SK-N-SH (cell line): ENCODE data around the gene TRIP4. TPM values are rescaled to one million over a fixed set of nuclear protein-coding genes. Genes with fewer than 3 reads are reported as not detected.

Experiments
- CTCF ChIA-PET: fragments of 300-600, 350-600 bp; formaldehyde crosslinking; extraction: SDS; loops from one replicate; lab custom pipeline; 2021; lab: Yijun Ruan, JAX
- POLR2A ChIA-PET: fragments of 350-600 bp; sonication (Branson Sonifier 250); formaldehyde crosslinking; extraction: SDS; loops from one replicate; lab custom pipeline; 2020; ENCODE audit warnings: antibody characterized with exemption, inconsistent platforms; lab: Yijun Ruan, JAX
- DNase-seq: peaks from one replicate; pipeline ENCODE4 v3.0.0; 2012
- H2AFZ ChIP-seq: fragments of 200-600 bp; sonication (generic); 2 replicates; pipeline ENCODE4 v1.8.1; 2016; ENCODE audit warnings: antibody characterized with exemption, mild to moderate bottlenecking, low read depth
- H3F3A ChIP-seq: fragments of 200-600 bp; sonication (generic); replicated peaks from 2 replicates; pipeline ENCODE3; 2016; ENCODE audit warnings: antibody characterized with exemption, mild to moderate bottlenecking; ENCODE audit not compliant: insufficient read depth
- H3K27ac ChIP-seq, 2 experiments: fragments of 200-500 bp in 1 of 2; fragments of 200-600 bp in 1 of 2; sonication (Bioruptor generic) in 1 of 2; sonication (generic), shearing (Covaris generic) in 1 of 2; 2 replicates each; pipeline versions ENCODE4 v1.5.1 to v1.6.1; 2014 to 2016; ENCODE audit warnings: low read depth in 2 of 2, inconsistent platforms in 1 of 2, low read length in 1 of 2, mild to moderate bottlenecking in 1 of 2, mixed read lengths in 1 of 2
- H3K27me3 ChIP-seq: fragments of 200-600 bp; sonication (generic), shearing (Covaris generic); 2 replicates; pipeline ENCODE4 v1.6.1; 2016; ENCODE audit warnings: mixed run types; ENCODE audit not compliant: insufficient read depth
- H3K36me3 ChIP-seq, 2 experiments: fragments of 200-500 bp in 1 of 2; fragments of 200-600 bp in 1 of 2; sonication (Bioruptor generic) in 1 of 2; sonication (generic) in 1 of 2; replicated peaks in 1 of 2; 2 replicates each; pipeline versions ENCODE3 to v1.5.1; 2014 to 2016; ENCODE audit warnings: low read length in 1 of 2, mild to moderate bottlenecking in 1 of 2; ENCODE audit not compliant: insufficient read depth in 2 of 2, control insufficient read depth in 1 of 2
- H3K4me1 ChIP-seq, 2 experiments: fragments of 200-500 bp in 1 of 2; fragments of 200-600 bp in 1 of 2; sonication (Bioruptor generic) in 1 of 2; sonication (generic), shearing (Covaris generic) in 1 of 2; 2 replicates each; pipeline versions ENCODE4 v1.5.1 to v1.6.1; 2014 to 2016; ENCODE audit warnings: low read depth in 1 of 2, low read length in 1 of 2, mixed run types in 1 of 2; ENCODE audit not compliant: insufficient read depth in 2 of 2, control insufficient read depth in 1 of 2
- H3K4me2 ChIP-seq: fragments of 200-600 bp; sonication (generic), shearing (Covaris generic); 2 replicates; pipeline ENCODE4 v1.6.1; 2017; ENCODE audit warnings: mixed run types
- H3K4me3 ChIP-seq, 2 experiments: fragments of 200-500 bp in 1 of 2; fragments of 200-600 bp in 1 of 2; sonication (Bioruptor generic) in 1 of 2; sonication (generic), shearing (Covaris generic) in 1 of 2; 2 replicates each; pipeline versions ENCODE4 v1.5.1 to v1.8.1; 2014 to 2016; ENCODE audit warnings: low read depth in 2 of 2, inconsistent platforms in 1 of 2, low read length in 1 of 2, mild to moderate bottlenecking in 1 of 2, mixed read lengths in 1 of 2, moderate library complexity in 1 of 2
- H3K79me2 ChIP-seq: fragments of 200-600 bp; sonication (generic); 2 replicates; pipeline ENCODE4 v1.8.1; 2017; ENCODE audit warnings: mild to moderate bottlenecking; ENCODE audit not compliant: insufficient read depth
- H3K9ac ChIP-seq: fragments of 200-600 bp; sonication (generic); 2 replicates; pipeline ENCODE4 v1.6.1; 2017; ENCODE audit warnings: mixed run types
- H3K9me2 ChIP-seq: fragments of 200-600 bp; sonication (generic); 2 replicates; pipeline ENCODE4 v1.6.1; 2017; ENCODE audit warnings: mixed run types
- H3K9me3 ChIP-seq: fragments of 200-600 bp; sonication (generic); 2 replicates; pipeline ENCODE4 v1.6.1; 2017; ENCODE audit warnings: mixed run types, mild to moderate bottlenecking, moderate library complexity
- H4K20me1 ChIP-seq: fragments of 200-600 bp; sonication (generic); 2 replicates; pipeline ENCODE4 v1.6.1; 2017; ENCODE audit warnings: mild to moderate bottlenecking, mixed run types; ENCODE audit not compliant: insufficient read depth
- CHD2 ChIP-seq: fragments of 150-350 bp; IDR thresholded peaks from 2 replicates; pipeline ENCODE4 v1.6.1; 2018; ENCODE audit warnings: low read length; ENCODE audit not compliant: partially characterized antibody
- ELF1 ChIP-seq: IDR thresholded peaks from 2 replicates; pipeline ENCODE4 v1.4.0; 2012
- FOSL2 ChIP-seq: IDR thresholded peaks from 2 replicates; pipeline ENCODE4 v1.4.0; 2012; ENCODE audit warnings: low read depth, mild to moderate bottlenecking, moderate library complexity, borderline replicate concordance
- FOXJ3 ChIP-seq: sonication (generic); formaldehyde crosslinking; IDR thresholded peaks from 2 replicates; pipeline ENCODE4 v1.5.1; 2020; ENCODE audit warnings: mild to moderate bottlenecking, missing genetic modification reagents
- FOXM1 ChIP-seq: IDR thresholded peaks from 2 replicates; pipeline ENCODE4 v1.4.0; 2012; ENCODE audit warnings: low read depth, mild to moderate bottlenecking
- GABPA ChIP-seq: IDR thresholded peaks from 2 replicates; pipeline ENCODE4 v1.4.0; 2012; ENCODE audit warnings: low read depth, mild to moderate bottlenecking
- GATA2 ChIP-seq: sonication (generic); formaldehyde crosslinking; IDR thresholded peaks from 2 replicates; pipeline ENCODE4 v1.5.0; 2020; ENCODE audit warnings: mild to moderate bottlenecking, missing genetic modification reagents
- IRF3 ChIP-seq: fragments of 150-350 bp; IDR thresholded peaks from 2 replicates; pipeline ENCODE4 v1.6.1; 2016; ENCODE audit warnings: mild to moderate bottlenecking, low read depth, low read length
- JUND ChIP-seq: IDR thresholded peaks from 2 replicates; pipeline ENCODE4 v1.4.0; 2012
- MAX ChIP-seq: IDR thresholded peaks from 2 replicates; pipeline ENCODE4 v1.4.0; 2012; ENCODE audit warnings: low read depth
- MXI1 ChIP-seq: IDR thresholded peaks from 2 replicates; pipeline ENCODE4 v1.6.1; 2012; ENCODE audit warnings: mild to moderate bottlenecking, low read depth, low read length, improper control_type of control experiment
- NFIC ChIP-seq: IDR thresholded peaks from 2 replicates; pipeline ENCODE4 v1.4.0; 2012; ENCODE audit warnings: borderline replicate concordance
- NRF1 ChIP-seq: IDR thresholded peaks from 2 replicates; pipeline ENCODE4 v1.6.1; 2012; ENCODE audit warnings: low read depth, mild to moderate bottlenecking, low read length
- RAD21 ChIP-seq: IDR thresholded peaks from 2 replicates; pipeline ENCODE4 v1.6.1; 2012; ENCODE audit warnings: mild to moderate bottlenecking, low read length
- RCOR1 ChIP-seq: fragments of 150-350 bp; IDR thresholded peaks from 2 replicates; pipeline ENCODE4 v1.6.1; 2017; ENCODE audit warnings: antibody characterized with exemption, low read length
- REST ChIP-seq: IDR thresholded peaks from 2 replicates; pipeline ENCODE4 v1.6.1; 2012; ENCODE audit warnings: mild to moderate bottlenecking, low read depth, low read length, moderate library complexity
- RFX5 ChIP-seq: IDR thresholded peaks from 2 replicates; pipeline ENCODE4 v1.6.1; 2012; ENCODE audit warnings: mild to moderate bottlenecking, improper control_type of control experiment, low read length
- RXRA ChIP-seq: IDR thresholded peaks from 2 replicates; pipeline ENCODE4 v1.4.0; 2012; ENCODE audit warnings: low read depth, mild to moderate bottlenecking, borderline replicate concordance
- SIN3A ChIP-seq: IDR thresholded peaks from 2 replicates; pipeline ENCODE4 v1.6.1; 2012; ENCODE audit warnings: low read depth, mild to moderate bottlenecking, low read length, moderate library complexity, borderline replicate concordance
- TAF1 ChIP-seq: IDR thresholded peaks from 2 replicates; pipeline ENCODE4 v1.6.1; 2012; ENCODE audit warnings: low read depth, mild to moderate bottlenecking, low read length, moderate library complexity, borderline replicate concordance
- TCF12 ChIP-seq: IDR thresholded peaks from 2 replicates; pipeline ENCODE4 v1.4.0; 2012
- USF1 ChIP-seq: IDR thresholded peaks from 2 replicates; pipeline ENCODE4 v1.4.0; 2012; ENCODE audit warnings: low read depth, borderline replicate concordance
- YY1 ChIP-seq: IDR thresholded peaks from 2 replicates; pipeline ENCODE4 v1.4.0; 2012; ENCODE audit warnings: low read depth, mild to moderate bottlenecking
- WGBS: methylation state at CpG from one replicate; pipeline ENCODE4 v1.1.6; 2017; ENCODE audit warnings: low lambda C conversion rate; 5-methylcytosine and 5-hydroxymethylcytosine counted together
- polyA plus RNA-seq, 3 experiments: library from polyadenylated mRNA; depleted of rRNA; stranded (reverse); fragments of >200 nt; gene quantifications; 2 replicates each; pipeline ENCODE4 v1.2.3, GENCODE V29; 2012

TRIP4 gene
- polyA plus RNA-seq, 1 of the 3 experiments (the other 2 are of a cell fraction) = 14.5 TPM

- 43% methylated on average over 2 of the region's 2 CpGs for WGBS
- H3K9me2 ChIP-seq = no peaks in the 10 kb centered on the region
- H3K79me2 ChIP-seq = peaks cover 95% of the 10 kb centered on the region
- peaks cover 0 to 32% of the 10 kb centered on the region in 2 experiments; a peak in 3 of 4 replicates for H3K4me1 ChIP-seq
- H3K4me2 ChIP-seq = peak overlapping the region; percentile 64; the same call in 1 of the 2 replicates
- H3K4me3 ChIP-seq = 0 out of 4 replicates have a peak overlapping the region, but pooled peaks of 1 of the 2 experiments have one; percentile 10
- CTCF ChIA-PET = no interaction called here
- peaks cover 47% of the 10 kb centered on the region for H3F3A ChIP-seq
- POLR2A ChIA-PET = no interaction called here
- peaks cover 4 to 44% of the 10 kb centered on the region in 2 experiments for H3K36me3 ChIP-seq
- peak overlapping the region; percentile 0 to 90; a peak in 3 of 4 replicates for H3K27ac ChIP-seq
- no peak overlapping the region for H2AFZ ChIP-seq
- no peaks in the 10 kb centered on the region for H3K27me3 ChIP-seq
- H3K9ac ChIP-seq = peak overlapping the region; percentile 25; the same call in 1 of the 2 replicates
- peaks cover 47% of the 10 kb centered on the region for H4K20me1 ChIP-seq
- DNase-seq = no peak
- TF ChIP-seq JUND = peak; percentile 56
- peak; percentile 47; the same call in 1 of the 2 replicates for TF ChIP-seq FOSL2
- no peak for TF ChIP-seq GABPA
- H3K9me3 ChIP-seq = no peaks in the 10 kb centered on the region
Measured at GRCh38 chr15:64343841-64344240, 43.8 kb upstream of the TRIP4 start.

GRCh38 chr15:64344651-64345294 is 42.9 kb upstream of the TRIP4 start:
- peak overlapping the region; percentile 25; the same call in 1 of the 2 replicates for H3K9ac ChIP-seq
- no peak for DNase-seq
- H2AFZ ChIP-seq = no peak overlapping the region
- H3K4me3 ChIP-seq = peak overlapping the region in 1 of 2 experiments; percentile 10; a peak in 1 of 4 replicates
- peaks cover 54% of the 10 kb centered on the region for H4K20me1 ChIP-seq
- no peaks in the 10 kb centered on the region for H3K9me3 ChIP-seq
- peaks cover 4 to 38% of the 10 kb centered on the region in 2 experiments for H3K4me1 ChIP-seq
- H3K27ac ChIP-seq = peak overlapping the region; percentile 37 to 90; a peak in 3 of 4 replicates
- peak overlapping the region; percentile 64; the same call in 1 of the 2 replicates for H3K4me2 ChIP-seq
- ChIA-PET CTCF (interaction anchor here (0.9 to 1.2 kb wide), 4 partner anchors 43 to 191 kb away, joined by 3 to 4 read pairs (median 3); no protein-coding TSS in a partner anchor), POLR2A (interaction anchor here (1.2 kb wide), 1 partner anchor 10 kb away, joined by 3 read pairs; no protein-coding TSS in a partner anchor)
- H3F3A ChIP-seq = peaks cover 47% of the 10 kb centered on the region
- peaks cover 95% of the 10 kb centered on the region for H3K79me2 ChIP-seq
- H3K27me3 ChIP-seq = no peaks in the 10 kb centered on the region
- peaks cover 4 to 44% of the 10 kb centered on the region in 2 experiments for H3K36me3 ChIP-seq
- H3K9me2 ChIP-seq = no peaks in the 10 kb centered on the region
- no peak for TF ChIP-seq RAD21
- TF ChIP-seq RFX5 = no peak
- no peak for TF ChIP-seq MAX
- no peak for TF ChIP-seq ELF1
- TF ChIP-seq JUND = peak; percentile 40
- TF ChIP-seq REST = no peak
- TF ChIP-seq GABPA = no peak
- no peak for TF ChIP-seq YY1
- no peak for TF ChIP-seq NRF1
- no peak for TF ChIP-seq SIN3A
- no peak for TF ChIP-seq FOXM1
- TF ChIP-seq MXI1 = no peak
- no peak for TF ChIP-seq TAF1
- no peak for TF ChIP-seq FOXJ3 (CRISPR knock-in tag)
- no peak for TF ChIP-seq USF1
- peak; percentile 89 for TF ChIP-seq TCF12
- TF ChIP-seq RXRA = no peak
- TF ChIP-seq FOSL2 = peak; percentile 44; the same call in 1 of the 2 replicates
- TF ChIP-seq CHD2 = no peak
- TF ChIP-seq NFIC = no peak
- no peak for TF ChIP-seq GATA2 (CRISPR knock-in tag)
- no peak for TF ChIP-seq RCOR1
- no peak for TF ChIP-seq IRF3
